KMS-11 (cell line): ENCODE results near the gene RP2.

Experiments
- H2AFZ ChIP-seq: fragments of 200-600 bp; sonication (generic); 2 replicates; pipeline ENCODE4 v1.6.1; 2016; ENCODE audit warnings: antibody characterized with exemption, mixed run types, low read depth
- H3K27ac ChIP-seq: fragments of 200-600 bp; sonication (generic); 2 replicates; pipeline ENCODE4 v1.6.1; 2016; ENCODE audit warnings: mild to moderate bottlenecking, mixed run types
- H3K27me3 ChIP-seq: fragments of 200-600 bp; sonication (generic); 2 replicates; pipeline ENCODE4 v1.6.1; 2017; ENCODE audit warnings: mild to moderate bottlenecking, low read depth, mixed run types, moderate library complexity; ENCODE audit not compliant: insufficient read depth
- H3K36me3 ChIP-seq: fragments of 200-600 bp; sonication (generic); 2 replicates; pipeline ENCODE4 v1.6.1; 2017; ENCODE audit warnings: mild to moderate bottlenecking, mixed run types; ENCODE audit not compliant: insufficient read depth
- H3K4me1 ChIP-seq: fragments of 200-600 bp; sonication (generic); 2 replicates; pipeline ENCODE4 v1.6.1; 2016; ENCODE audit warnings: mild to moderate bottlenecking, low read depth, mixed run types; ENCODE audit not compliant: poor library complexity, severe bottlenecking
- H3K4me2 ChIP-seq: fragments of 200-600 bp; sonication (generic); 2 replicates; pipeline ENCODE4 v1.7.0; 2016; ENCODE audit warnings: mild to moderate bottlenecking, mixed run types
- H3K4me3 ChIP-seq: fragments of 200-600 bp; sonication (generic); IDR thresholded peaks from 2 replicates; pipeline ENCODE4 v1.6.1; 2017; ENCODE audit warnings: low read depth, low read length, mixed read lengths; ENCODE audit not compliant: insufficient read depth
- H3K79me2 ChIP-seq: fragments of 200-600 bp; sonication (generic); 2 replicates; pipeline ENCODE4 v1.6.1; 2016; ENCODE audit warnings: low read depth, mixed run types; ENCODE audit not compliant: insufficient read depth
- H3K9ac ChIP-seq: fragments of 200-600 bp; sonication (generic); 2 replicates; pipeline ENCODE4 v1.6.1; 2016; ENCODE audit warnings: mild to moderate bottlenecking, mixed run types
- H4K20me1 ChIP-seq: fragments of 200-600 bp; sonication (generic); 2 replicates; pipeline ENCODE4 v1.6.1; 2016; ENCODE audit warnings: mild to moderate bottlenecking, mixed run types; ENCODE audit not compliant: insufficient read depth
- CTCF ChIP-seq: fragments of 200-600 bp; sonication (generic); conservative IDR thresholded peaks from 2 replicates; pipeline ENCODE4 v1.6.1; 2017; ENCODE audit warnings: low read depth, mild to moderate bottlenecking, antibody characterized with exemption, low read length, moderate library complexity, mixed read lengths

Gene RP2

GRCh38 chrX:46844913-46845312, 8.1 kb downstream of the RP2 start:
- no peak overlapping the region for H3K4me2 ChIP-seq
- no peak overlapping the region for H3K4me3 ChIP-seq
- no peak overlapping the region for H3K9ac ChIP-seq
- no peak overlapping the region for H2AFZ ChIP-seq
- H3K36me3 ChIP-seq, result no peaks in the 10 kb centered on the region
- no peak overlapping the region for H3K27ac ChIP-seq
- H4K20me1 ChIP-seq, result no peaks in the 10 kb centered on the region
- H3K79me2 ChIP-seq, result peaks cover 28% of the 10 kb centered on the region; the same call in 1 of the 2 replicates
- no peak for TF ChIP-seq CTCF
- peaks cover 4% of the 10 kb centered on the region for H3K4me1 ChIP-seq
- H3K27me3 ChIP-seq, result no peaks in the 10 kb centered on the region

- H3K9ac ChIP-seq, result no peak overlapping the region
- H3K4me3 ChIP-seq, result no peak overlapping the region
- H4K20me1 ChIP-seq, result no peaks in the 10 kb centered on the region
- peaks cover 6% of the 10 kb centered on the region; the same call in 1 of the 2 replicates for H3K79me2 ChIP-seq
- no peak overlapping the region for H3K27ac ChIP-seq
- no peak overlapping the region for H3K4me2 ChIP-seq
- no peaks in the 10 kb centered on the region for H3K4me1 ChIP-seq
- no peaks in the 10 kb centered on the region for H3K27me3 ChIP-seq
- no peak for TF ChIP-seq CTCF
- H3K36me3 ChIP-seq, result no peaks in the 10 kb centered on the region
- no peak overlapping the region for H2AFZ ChIP-seq
Observed at GRCh38 chrX:46849933-46850332, 13.1 kb downstream of the RP2 start.

- Histone ChIP-seq H3K4me3 (no peak overlapping the region), H4K20me1 (no peaks in the 10 kb centered on the region), H3K36me3 (no peaks in the 10 kb centered on the region), H3K27me3 (no peaks in the 10 kb centered on the region), H3K27ac (no peak overlapping the region), H3K79me2 (peaks cover 2% of the 10 kb centered on the region; the same call in 1 of the 2 replicates), H3K4me1 (no peaks in the 10 kb centered on the region), H2AFZ (no peak overlapping the region), H3K9ac (no peak overlapping the region), H3K4me2 (no peak overlapping the region)
- no peak for TF ChIP-seq CTCF
Observed at GRCh38 chrX:46850771-46851170, 13.9 kb downstream of the RP2 start.

- no peak overlapping the region for H3K9ac ChIP-seq
- no peak overlapping the region for H3K4me3 ChIP-seq
- no peaks in the 10 kb centered on the region for H4K20me1 ChIP-seq
- no peaks in the 10 kb centered on the region for H3K27me3 ChIP-seq
- H3K27ac ChIP-seq, result no peak overlapping the region
- H3K79me2 ChIP-seq, result no peaks in the 10 kb centered on the region
- no peaks in the 10 kb centered on the region for H3K4me1 ChIP-seq
- TF ChIP-seq CTCF, result no peak
- no peaks in the 10 kb centered on the region for H3K36me3 ChIP-seq
- no peak overlapping the region for H3K4me2 ChIP-seq
- H2AFZ ChIP-seq, result no peak overlapping the region
Observed at GRCh38 chrX:46856483-46856882, 19.6 kb downstream of the RP2 start.
